Kidney tubule cell (primary cell): Measurements from ENCODE around the gene HOXB6.

Experiments
- DNase-seq: peaks from one replicate; pipeline ENCODE4 v3.0.0-alpha.2; 2018; ENCODE audit warnings: low spot score

HOXB6 gene

GRCh38 chr17:48609759-48610281 lies 5.0 kb upstream of the HOXB6 start:
- DNase-seq, result no peak

GRCh38 chr17:48609033-48609432 lies 4.2 kb upstream of the HOXB6 start:
- peak; percentile 48 for DNase-seq

- no peak for DNase-seq
Observed at GRCh38 chr17:48608494-48608834, 3.7 kb upstream of the HOXB6 start.

- DNase-seq, result no peak
Observed at GRCh38 chr17:48606892-48607614, 2.3 kb upstream of the HOXB6 start.

- DNase-seq, result no peak
Observed at GRCh38 chr17:48605991-48606891, 1.5 kb upstream of the HOXB6 start.

GRCh38 chr17:48605409-48605919 lies 678 bp upstream of the HOXB6 start:
- peak; percentile 72 for DNase-seq

GRCh38 chr17:48603959-48604769 lies 622 bp downstream of the HOXB6 start:
- DNase-seq, result peak; percentile 84

GRCh38 chr17:48601539-48602425 lies 3.0 kb downstream of the HOXB6 start:
- DNase-seq, result peak; percentile 91

GRCh38 chr17:48601207-48601538 lies 3.6 kb downstream of the HOXB6 start:
- no peak for DNase-seq

- DNase-seq, result peak; percentile 65
Observed at GRCh38 chr17:48600244-48601098, 4.3 kb downstream of the HOXB6 start.

GRCh38 chr17:48599354-48599753 lies 5.4 kb downstream of the HOXB6 start:
- no peak for DNase-seq

GRCh38 chr17:48598736-48599135 lies 6.0 kb downstream of the HOXB6 start:
- DNase-seq, result no peak

GRCh38 chr17:48597778-48598631 lies 6.8 kb downstream of the HOXB6 start:
- DNase-seq, result peak; percentile 87

GRCh38 chr17:48597528-48597777 lies 7.3 kb downstream of the HOXB6 start:
- DNase-seq, result no peak

GRCh38 chr17:48596735-48597527 lies 7.9 kb downstream of the HOXB6 start:
- DNase-seq, result peak; percentile 84

GRCh38 chr17:48596000-48596734 lies 8.6 kb downstream of the HOXB6 start:
- DNase-seq, result peak; percentile 48

- no peak for DNase-seq
Observed at GRCh38 chr17:48595278-48595999, 9.3 kb downstream of the HOXB6 start.
